HepG2 (cell line): Measurements from ENCODE around the gene ARL5C. TPM values are rescaled to one million over a fixed set of nuclear protein-coding genes. Genes with fewer than 3 reads are reported as not detected.

Experiments
- ARNTL ChIP-seq: sonication (generic); formaldehyde crosslinking; IDR thresholded peaks from 2 replicates; pipeline ENCODE4 v1.4.0; 2020; ENCODE audit warnings: mild to moderate bottlenecking, missing genetic modification reagents
- DDIT3 ChIP-seq: sonication (generic); formaldehyde crosslinking; IDR thresholded peaks from 2 replicates; pipeline ENCODE4 v1.4.0; 2020; ENCODE audit warnings: mild to moderate bottlenecking, missing genetic modification reagents
- GLI4 ChIP-seq: sonication (generic); formaldehyde crosslinking; IDR thresholded peaks from 2 replicates; pipeline ENCODE4 v1.5.1; 2020; ENCODE audit warnings: missing genetic modification reagents, mild to moderate bottlenecking, moderate library complexity, borderline replicate concordance
- ISL2 ChIP-seq: sonication (generic); formaldehyde crosslinking; IDR thresholded peaks from 2 replicates; pipeline ENCODE4 v1.5.0; 2020; ENCODE audit warnings: missing genetic modification reagents
- MED8 ChIP-seq: sonication (generic); formaldehyde crosslinking; IDR thresholded peaks from 2 replicates; pipeline ENCODE4 v1.8.1; 2023; ENCODE audit warnings: mild to moderate bottlenecking, missing genetic modification reagents; ENCODE audit not compliant: insufficient replicate concordance
- NR2F2 ChIP-seq: IDR thresholded peaks from 2 replicates; pipeline ENCODE4 v1.6.1; 2012; ENCODE audit warnings: low read depth, inconsistent platforms, borderline replicate concordance
- PAWR ChIP-seq: sonication (generic); formaldehyde crosslinking; IDR thresholded peaks from 2 replicates; pipeline ENCODE4 v1.4.0; 2020; ENCODE audit warnings: missing genetic modification reagents, mild to moderate bottlenecking, borderline replicate concordance
- SMARCE1 ChIP-seq: fragments of 450-650 bp; IDR thresholded peaks from 2 replicates; pipeline ENCODE4 v1.6.1; 2017; ENCODE audit warnings: borderline replicate concordance
- THRA ChIP-seq: sonication (generic); formaldehyde crosslinking; IDR thresholded peaks from 2 replicates; pipeline ENCODE4 v1.4.0; 2020; ENCODE audit warnings: missing genetic modification reagents, borderline replicate concordance
- ZBTB10 ChIP-seq: sonication (generic); formaldehyde crosslinking; IDR thresholded peaks from 2 replicates; pipeline ENCODE4 v1.4.0; 2020; ENCODE audit warnings: missing genetic modification reagents, borderline replicate concordance
- ZBTB37 ChIP-seq: sonication (generic); formaldehyde crosslinking; IDR thresholded peaks from 2 replicates; pipeline ENCODE4 v1.4.0; 2020; ENCODE audit warnings: mild to moderate bottlenecking, missing genetic modification reagents
- ZNF609 ChIP-seq: sonication (generic); formaldehyde crosslinking; IDR thresholded peaks from 2 replicates; pipeline ENCODE4 v1.4.0; 2020; ENCODE audit warnings: mild to moderate bottlenecking, missing genetic modification reagents, borderline replicate concordance
- ZNF704 ChIP-seq: sonication (generic); formaldehyde crosslinking; IDR thresholded peaks from 2 replicates; pipeline ENCODE4 v1.8.1; 2023; ENCODE audit warnings: mild to moderate bottlenecking, inconsistent platforms, moderate library complexity, missing genetic modification reagents, borderline replicate concordance
- ZNF776 ChIP-seq: sonication (generic); formaldehyde crosslinking; IDR thresholded peaks from 2 replicates; pipeline ENCODE4 v1.4.0; 2020; ENCODE audit warnings: mild to moderate bottlenecking, missing genetic modification reagents
- polyA plus RNA-seq, 8 experiments: library from polyadenylated mRNA; depleted of rRNA in 3 of 8; stranded (reverse) in 7 of 8; unstranded in 1 of 8; fragments of >200 nt; fragmentation: Illumina TruSeq in 4 of 8; extraction: Trizol in 4 of 8; gene quantifications; 2 replicates each; pipeline versions ENCODE4 v1.2.1 to v1.2.3, GENCODE V29; 2011 to 2016; ENCODE audit warnings: low read depth in 4 of 8, missing spikeins in 1 of 8, mixed read lengths in 1 of 8; ENCODE audit not compliant: insufficient read depth in 1 of 8
- total RNA-seq, 5 experiments: library from RNA; depleted of rRNA; stranded (reverse); fragments of >200 nt; fragmentation: Illumina TruSeq; extraction: Trizol; gene quantifications; 2 replicates each; pipeline ENCODE4 v1.2.3, GENCODE V29; 2016; ENCODE audit warnings: low read depth in 1 of 5

Gene ARL5C
- total and polyA plus RNA-seq, 2 of the 13 experiments (the other 11 are each of a cell fraction or from before 2014, with no cell fraction given) = not detected

GRCh38 chr17:39200070-39200879, 34.3 kb upstream of the ARL5C start, which contains the start of gene RPL19 (continued):
- TF ChIP-seq ZNF776 (0 out of 2 replicates have a peak, but pooled peaks have one; percentile 26), ZNF704 (CRISPR knock-in tag) (no peak), NR2F2 (peak; percentile 72; the same call in 1 of the 2 replicates), PAWR (CRISPR knock-in tag) (no peak), ZBTB10 (CRISPR knock-in tag) (0 out of 2 replicates have a peak, but pooled peaks have one; percentile 28), GLI4 (CRISPR knock-in tag) (peak; percentile 74; the same call in 1 of the 2 replicates), ISL2 (CRISPR knock-in tag) (peak; percentile 38; the same call in 1 of the 2 replicates), ZNF609 (CRISPR knock-in tag) (peak; percentile 33; the same call in 1 of the 2 replicates), SMARCE1 (no peak), ARNTL (CRISPR knock-in tag) (peak; percentile 33; the same call in 1 of the 2 replicates), DDIT3 (CRISPR knock-in tag) (no peak), ZBTB37 (peak; percentile 64; the same call in 1 of the 2 replicates), THRA (CRISPR knock-in tag) (peak; percentile 39), MED8 (CRISPR knock-in tag) (peak; percentile 21)
